Common myeloid progenitor, CD34-positive (primary cell): ENCODE data around the gene GNAT2.

Experiments
- CTCF ChIA-PET: fragments of 350-600 bp; sonication (Branson Sonifier 250); formaldehyde crosslinking; loops from one replicate; lab custom pipeline; 2021; ENCODE audit warnings: antibody characterized with exemption; lab: Charles Lee
- POLR2A ChIA-PET: fragments of 350-600 bp; sonication (Branson Sonifier 250); formaldehyde crosslinking; loops from one replicate; lab custom pipeline; 2021; ENCODE audit warnings: antibody characterized with exemption; lab: Charles Lee
- DNase-seq, 3 donors: peaks; one replicate each; pipeline versions ENCODE4 v3.0.0 to v3.0.0-alpha.2; 2013
- H3K27ac ChIP-seq, 2 experiments: 1 replicate in 1 of 2; 2 replicates in 1 of 2; pipeline ENCODE4 v1.7.0; 2013; ENCODE audit warnings: inconsistent platforms in 2 of 2, low read length in 2 of 2, mild to moderate bottlenecking in 2 of 2, low read depth in 1 of 2, moderate library complexity in 1 of 2; ENCODE audit not compliant: severe bottlenecking in 2 of 2, insufficient read depth in 1 of 2, poor library complexity in 1 of 2
- H3K27me3 ChIP-seq, 5 experiments: replicated peaks in 2 of 5; 1 replicate in 3 of 5; 2 replicates in 2 of 5; pipeline versions ENCODE4 v1.6.1 to v1.7.0; 2013; ENCODE audit warnings: low read length in 4 of 5, mild to moderate bottlenecking in 2 of 5, moderate library complexity in 2 of 5, inconsistent platforms in 1 of 5; ENCODE audit not compliant: insufficient read depth in 5 of 5, control insufficient read depth in 4 of 5
- H3K36me3 ChIP-seq, 4 experiments: 1 replicate in 2 of 4; 2 replicates in 2 of 4; pipeline versions ENCODE4 v1.6.1 to v1.7.0; 2013; ENCODE audit warnings: low read length in 3 of 4, control low read depth in 1 of 4, mild to moderate bottlenecking in 1 of 4; ENCODE audit not compliant: control insufficient read depth in 4 of 4, insufficient read depth in 4 of 4
- H3K4me1 ChIP-seq, 4 experiments: 1 replicate in 3 of 4; 2 replicates in 1 of 4; pipeline versions ENCODE4 v1.6.1 to v1.7.1; 2013; ENCODE audit warnings: low read length in 3 of 4, mild to moderate bottlenecking in 3 of 4, control low read depth in 1 of 4, inconsistent platforms in 1 of 4, moderate library complexity in 1 of 4; ENCODE audit not compliant: control insufficient read depth in 4 of 4, insufficient read depth in 4 of 4; ENCODE audit errors: control extremely low read depth in 1 of 4
- H3K4me3 ChIP-seq, 7 experiments: 1 replicate in 4 of 7; 2 replicates in 3 of 7; pipeline versions ENCODE4 v1.5.1 to v1.7.0; 2013; ENCODE audit warnings: mild to moderate bottlenecking in 7 of 7, low read length in 6 of 7, moderate library complexity in 6 of 7, inconsistent platforms in 2 of 7, low read depth in 2 of 7, control low read depth in 1 of 7; ENCODE audit not compliant: insufficient read depth in 4 of 7, control insufficient read depth in 1 of 7; ENCODE audit errors: extremely low read depth in 1 of 7
- H3K9me3 ChIP-seq, 5 experiments: 1 replicate in 4 of 5; 2 replicates in 1 of 5; pipeline versions ENCODE4 v1.6.1 to v1.7.1; 2013; ENCODE audit warnings: low read length in 4 of 5, mild to moderate bottlenecking in 2 of 5, inconsistent platforms in 1 of 5, low read depth in 1 of 5, moderate library complexity in 1 of 5; ENCODE audit not compliant: control insufficient read depth in 4 of 5, insufficient read depth in 2 of 5; ENCODE audit errors: control extremely low read depth in 1 of 5
- WGBS: methylation state at CpG from one replicate; pipeline ENCODE4 v1.1.5; 2013; ENCODE audit not compliant: insufficient coverage; 5-methylcytosine and 5-hydroxymethylcytosine counted together

The GNAT2 gene

GRCh38 chr1:109613361-109614147 lies 5.9 kb downstream of the GNAT2 start:
- Histone ChIP-seq H3K4me3 (no peak overlapping the region), H3K4me1 (peaks cover 14 to 40% (median 30%) of the 10 kb centered on the region in 4 experiments), H3K27ac (no peak overlapping the region), H3K9me3 (no peaks in the 10 kb centered on the region), H3K27me3 (no peaks in the 10 kb centered on the region), H3K36me3 (no peaks in the 10 kb centered on the region)
- WGBS, result 91% methylated on average over 6 of the region's 7 CpGs
- POLR2A ChIA-PET, result no interaction called here
- DNase-seq, result no peak
- CTCF ChIA-PET, result interaction anchor here (0.7 to 9.5 kb wide), 8 partner anchors 8 to 64 kb away, joined by 3 to 90 read pairs (median 12); no protein-coding TSS in a partner anchor

- Histone ChIP-seq H3K4me1 (peaks cover 8 to 23% (median 13%) of the 10 kb centered on the region in 4 experiments), H3K4me3 (no peak overlapping the region), H3K36me3 (no peaks in the 10 kb centered on the region), H3K27ac (no peak overlapping the region), H3K27me3 (no peaks in the 10 kb centered on the region), H3K9me3 (no peaks in the 10 kb centered on the region)
- no peak for DNase-seq
- 97% methylated on average over 10 of the region's 13 CpGs for WGBS
- ChIA-PET CTCF (interaction anchor here (1.0 to 9.5 kb wide), 5 partner anchors 12 to 31 kb away, joined by 3 to 90 read pairs (median 17); no protein-coding TSS in a partner anchor), POLR2A (no interaction called here)
Observed at GRCh38 chr1:109611308-109611990, 8.0 kb downstream of the GNAT2 start.

DNA sequence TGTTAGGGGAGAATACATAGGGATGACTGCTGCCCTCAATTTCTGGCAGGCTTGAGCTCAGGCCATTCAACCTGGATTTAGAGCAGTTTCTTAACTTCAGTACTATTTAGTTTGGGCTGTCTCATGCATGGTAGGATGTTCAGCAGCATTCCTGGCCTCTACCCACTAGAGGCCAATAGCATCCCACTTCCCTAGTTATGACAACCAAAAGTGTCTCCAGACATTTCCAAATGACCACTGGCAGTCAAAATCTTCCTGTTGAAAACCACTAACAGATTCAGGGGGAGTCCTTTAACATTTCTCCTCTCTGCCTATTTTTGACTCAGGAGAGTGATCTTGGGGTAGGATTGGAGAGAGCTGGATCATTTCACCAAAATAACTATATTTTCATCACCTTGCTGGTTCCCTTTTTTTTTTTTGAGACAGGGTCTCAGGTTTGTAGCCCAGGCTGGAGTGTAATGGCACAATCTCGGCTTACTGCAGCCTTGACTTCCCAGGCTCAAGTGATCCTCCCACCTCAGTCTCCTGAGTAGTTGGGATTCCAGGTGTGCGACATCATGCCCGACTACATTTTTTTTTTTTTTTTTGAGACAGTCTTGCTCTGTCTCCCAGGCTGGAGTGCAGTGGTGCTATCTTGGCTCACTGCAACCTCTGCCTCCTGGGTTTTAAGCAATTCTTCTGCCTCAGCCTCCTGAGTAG lies 8.7 kb downstream of the GNAT2 start:
- no peak overlapping the region for H3K27ac ChIP-seq
- CTCF ChIA-PET, result interaction anchor here (0.6 to 9.5 kb wide), 4 partner anchors 11 to 59 kb away, joined by 3 to 90 read pairs (median 35); no protein-coding TSS in a partner anchor

DNA sequence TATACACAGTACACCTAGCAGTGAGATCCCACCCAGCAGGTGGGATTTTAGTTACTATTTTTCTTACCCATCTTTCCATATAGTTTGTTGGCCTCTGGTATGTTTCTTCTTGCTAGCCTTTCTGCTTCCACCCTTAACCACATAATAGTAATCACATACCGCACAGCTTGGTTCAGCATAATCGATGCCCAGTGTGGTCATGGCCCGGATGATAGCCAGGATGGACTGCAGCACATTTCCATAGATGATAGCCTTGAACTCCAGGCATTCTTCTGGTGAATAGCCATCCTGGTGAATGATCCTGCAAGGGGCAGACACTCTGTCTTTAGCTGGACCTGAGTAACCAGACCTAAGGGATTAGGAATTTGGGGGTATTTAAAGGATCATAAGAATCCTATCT lies 9.5 kb downstream of the GNAT2 start:
- Histone ChIP-seq H3K4me3 (no peak overlapping the region), H3K27ac (no peak overlapping the region), H3K27me3 (no peaks in the 10 kb centered on the region), H3K9me3 (no peaks in the 10 kb centered on the region), H3K36me3 (peaks cover 0 to 3% (median 0%) of the 10 kb centered on the region in 4 experiments), H3K4me1 (peaks cover 0 to 8% (median under 1%) of the 10 kb centered on the region in 4 experiments)
- no peak for DNase-seq
- ChIA-PET POLR2A (no interaction called here), CTCF (interaction anchor here (1.4 to 9.5 kb wide), 3 partner anchors 10 to 31 kb away, joined by 3 to 90 read pairs (median 67); no protein-coding TSS in a partner anchor)
- WGBS, result 100% methylated on average over 3 of the region's 3 CpGs

More for the DNA sequence above, 8.7 kb downstream of the GNAT2 start:
- POLR2A ChIA-PET, result no interaction called here
- Histone ChIP-seq H3K27me3 (no peaks in the 10 kb centered on the region), H3K9me3 (no peaks in the 10 kb centered on the region), H3K4me1 (peaks cover 2 to 17% (median 7%) of the 10 kb centered on the region in 4 experiments), H3K4me3 (no peak overlapping the region), H3K36me3 (peaks cover 0 to 2% (median 0%) of the 10 kb centered on the region in 4 experiments)
- WGBS, result 100% methylated on average over 1 of the region's 3 CpGs
- no peak for DNase-seq

DNA sequence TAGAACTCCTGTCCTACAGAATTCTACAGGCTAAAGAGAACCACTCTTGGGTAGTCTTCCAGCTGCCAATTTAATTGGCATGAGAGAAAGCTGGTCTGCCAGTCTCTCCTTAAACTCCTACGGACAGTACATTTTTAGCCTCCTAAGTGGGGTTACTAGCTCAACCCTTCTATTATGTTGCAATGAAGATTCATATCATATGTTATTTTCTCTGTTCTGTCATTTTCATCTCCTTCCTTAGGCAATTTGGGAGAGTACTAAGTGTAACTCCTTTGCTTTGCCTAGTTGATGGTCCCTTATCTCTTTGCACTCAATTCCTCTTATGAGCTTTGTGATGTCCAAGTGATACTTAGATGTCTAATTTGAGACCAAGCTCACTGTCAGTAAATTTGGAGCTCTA lies 14.0 kb downstream of the GNAT2 start:
- H3K9me3 ChIP-seq, result no peaks in the 10 kb centered on the region
- no peaks in the 10 kb centered on the region for H3K27me3 ChIP-seq
- H3K27ac ChIP-seq, result no peak overlapping the region
- H3K4me3 ChIP-seq, result no peak overlapping the region
- DNase-seq, result no peak
- ChIA-PET POLR2A (interaction anchor here (0.7 to 1.3 kb wide), 2 partner anchors 11 to 71 kb away, joined by 3 to 4 read pairs; no protein-coding TSS in a partner anchor), CTCF (interaction anchor here (0.9 to 4.0 kb wide), 14 partner anchors 9 to 170 kb away, joined by 3 to 27 read pairs (median 5); partner anchors contain the start of genes AMPD2 and GNAT2)
- no CpG with 5 or more reads among the region's 1 CpG for WGBS
- H3K36me3 ChIP-seq, result peaks cover 0 to 3% (median 0%) of the 10 kb centered on the region in 4 experiments
- H3K4me1 ChIP-seq, result peaks cover 0 to 7% (median 1%) of the 10 kb centered on the region in 4 experiments

- no peak for DNase-seq
- CTCF ChIA-PET, result interaction anchor here (3.6 to 9.7 kb wide), 2 partner anchors 28 to 36 kb away, joined by 21 to 78 read pairs; no protein-coding TSS in a partner anchor
Observed at GRCh38 chr1:109603229-109603628, 16.2 kb downstream of the GNAT2 start.

More at GRCh38 chr1:109603229-109603628, 16.2 kb downstream of the GNAT2 start:
- Histone ChIP-seq H3K9me3 (no peaks in the 10 kb centered on the region), H3K27me3 (no peaks in the 10 kb centered on the region), H3K4me1 (peaks cover 0 to 6% (median 1%) of the 10 kb centered on the region in 4 experiments), H3K4me3 (no peak overlapping the region), H3K36me3 (peaks cover 0 to 5% (median 0%) of the 10 kb centered on the region in 4 experiments), H3K27ac (no peak overlapping the region)
- POLR2A ChIA-PET, result no interaction called here
- 100% methylated on average over 2 of the region's 3 CpGs for WGBS
